Measurements from ENCODE around the gene SHC4. TPM values are rescaled to one million over a fixed set of nuclear protein-coding genes. Genes with fewer than 3 reads are reported as not detected.
A peak's percentile ranks its signal among the peaks of the same experiment; 100 is the strongest.
"Not testable (repeated sequence)": the region's sequence is repeated elsewhere in the genome, so short reads cannot be mapped to it uniquely, and the experiment has no call there.

Gene SHC4
- under 0.01 and 0.22 TPM in 2 replicates for total RNA-seq

- DNase-seq (ENCODE audit: low read depth in 2 of 2): peak; percentile 81 to 87
Observed at GRCh38 chr15:48963524-48964113, at the start of gene SHC4. SHC4 (minus strand) TSS chr15:48963919; CDS start chr15:48963015, 904 bp downstream.

- no peak for DNase-seq (ENCODE audit: low read depth in 2 of 2)
Observed at GRCh38 chr15:48999314-48999713, 35.6 kb upstream of the SHC4 start.

GRCh38 chr15:48996276-48996675 is 32.6 kb upstream of the SHC4 start:
- no peak for DNase-seq (ENCODE audit: low read depth in 2 of 2)

GRCh38 chr15:48993380-48993779 is 29.7 kb upstream of the SHC4 start:
- no peak for DNase-seq (ENCODE audit: low read depth in 2 of 2)

GRCh38 chr15:48992545-48992944 is 28.8 kb upstream of the SHC4 start:
- no peak for DNase-seq (ENCODE audit: low read depth in 2 of 2)

GRCh38 chr15:48992096-48992495 is 28.4 kb upstream of the SHC4 start:
- DNase-seq (ENCODE audit: low read depth in 2 of 2): no peak

GRCh38 chr15:48989170-48989569 is 25.5 kb upstream of the SHC4 start:
- no peak for DNase-seq (ENCODE audit: low read depth in 2 of 2)

- no peak for DNase-seq (ENCODE audit: low read depth in 2 of 2)
Observed at GRCh38 chr15:48987142-48987541, 23.4 kb upstream of the SHC4 start.

- no peak for DNase-seq (ENCODE audit: low read depth in 2 of 2)
Observed at GRCh38 chr15:48986240-48986639, 22.5 kb upstream of the SHC4 start.

GRCh38 chr15:48985516-48985915 is 21.8 kb upstream of the SHC4 start:
- DNase-seq (ENCODE audit: low read depth in 2 of 2): no peak

GRCh38 chr15:48984811-48985352 is 21.2 kb upstream of the SHC4 start:
- peak in 1 of 2 donors; percentile 14 for DNase-seq (ENCODE audit: low read depth in 2 of 2)

- no peak for DNase-seq (ENCODE audit: low read depth in 2 of 2)
Observed at GRCh38 chr15:48984021-48984710, 20.4 kb upstream of the SHC4 start.

GRCh38 chr15:48983300-48983699 is 19.6 kb upstream of the SHC4 start:
- no peak for DNase-seq (ENCODE audit: low read depth in 2 of 2)

- DNase-seq (ENCODE audit: low read depth in 2 of 2): no peak
Observed at GRCh38 chr15:48981941-48982340, 18.2 kb upstream of the SHC4 start.

- DNase-seq (ENCODE audit: low read depth in 2 of 2): no peak
Observed at GRCh38 chr15:48978638-48979037, 14.9 kb upstream of the SHC4 start.

- no peak for DNase-seq (ENCODE audit: low read depth in 2 of 2)
Observed at GRCh38 chr15:48976444-48977088, 12.8 kb upstream of the SHC4 start.

GRCh38 chr15:48975472-48976419 is 12.0 kb upstream of the SHC4 start:
- DNase-seq (ENCODE audit: low read depth in 2 of 2): peak; percentile 81 to 87

GRCh38 chr15:48974882-48975281 is 11.2 kb upstream of the SHC4 start:
- DNase-seq (ENCODE audit: low read depth in 2 of 2): no peak

GRCh38 chr15:48972750-48973503 is 9.2 kb upstream of the SHC4 start:
- no peak for DNase-seq (ENCODE audit: low read depth in 2 of 2)

- DNase-seq (ENCODE audit: low read depth in 2 of 2): not testable (repeated sequence)
Observed at GRCh38 chr15:48970926-48971325, 7.2 kb upstream of the SHC4 start.

GRCh38 chr15:48968066-48968465 is 4.3 kb upstream of the SHC4 start:
- no peak for DNase-seq (ENCODE audit: low read depth in 2 of 2)
